NCI-H1436 (cell line): ENCODE data around the gene SPOCK2.

Experiments used
- DNase-seq: peaks from one replicate; lab custom pipeline; 2025; lab: John Stamatoyannopoulos, UW

SPOCK2 gene

GRCh38 chr10:72088889-72089575 lies 681 bp upstream of the SPOCK2 start:
- peak; percentile 18 for DNase-seq

GRCh38 chr10:72087392-72087968 lies 871 bp downstream of the SPOCK2 start:
- no peak for DNase-seq

- DNase-seq, result no peak
Measured at GRCh38 chr10:72086466-72087391, 1.6 kb downstream of the SPOCK2 start.

GRCh38 chr10:72085864-72086465 lies 2.4 kb downstream of the SPOCK2 start:
- DNase-seq, result no peak

GRCh38 chr10:72085166-72085565 lies 3.2 kb downstream of the SPOCK2 start:
- DNase-seq, result no peak

GRCh38 chr10:72083790-72084459 lies 4.4 kb downstream of the SPOCK2 start:
- DNase-seq, result no peak

- no peak for DNase-seq
Measured at GRCh38 chr10:72082856-72083789, 5.2 kb downstream of the SPOCK2 start.

- DNase-seq, result no peak
Measured at GRCh38 chr10:72081772-72082590, 6.4 kb downstream of the SPOCK2 start.

- no peak for DNase-seq
Measured at GRCh38 chr10:72081210-72081609, 7.1 kb downstream of the SPOCK2 start.

- no peak for DNase-seq
Measured at GRCh38 chr10:72080042-72080975, 8.0 kb downstream of the SPOCK2 start.

- DNase-seq, result peak; percentile 46
Measured at GRCh38 chr10:72079356-72079755, 9.0 kb downstream of the SPOCK2 start.

GRCh38 chr10:72077275-72077990 lies 10.9 kb downstream of the SPOCK2 start:
- no peak for DNase-seq

GRCh38 chr10:72076756-72077155 lies 11.6 kb downstream of the SPOCK2 start:
- DNase-seq, result no peak

- DNase-seq, result no peak
Measured at GRCh38 chr10:72075376-72076115, 12.8 kb downstream of the SPOCK2 start.

GRCh38 chr10:72074574-72075375 lies 13.6 kb downstream of the SPOCK2 start:
- DNase-seq, result no peak
